Sigmoid colon (tissue), 4 donors: ENCODE data around the gene ZNF467.

Experiments used
- EP300 ChIP-seq, 4 donors: sonication (generic); formaldehyde crosslinking; IDR thresholded peaks; one replicate each; pipeline ENCODE4 v1.6.1; 2017; ENCODE audit warnings: antibody characterized with exemption in 4 of 4
- POLR2A ChIP-seq, 2 donors: fragments of 450-650 bp; IDR thresholded peaks; one replicate each; pipeline ENCODE4 v1.6.1; 2016; ENCODE audit warnings: antibody characterized with exemption in 2 of 2, mild to moderate bottlenecking in 2 of 2, moderate library complexity in 2 of 2
- POLR2AphosphoS5 ChIP-seq, 4 donors: sonication (generic); formaldehyde crosslinking; IDR thresholded peaks; one replicate each; pipeline ENCODE4 v1.6.1; 2017; ENCODE audit warnings: antibody characterized with exemption in 4 of 4
- TF ChIP-seq, protein P1 (sequence below), 4 experiments: fragments of 450-650 bp in 3 of 4; fragments of 200-600 bp in 1 of 4; IDR thresholded peaks; one replicate each; pipeline ENCODE4 v1.5.1; 2016 to 2019; ENCODE audit warnings: antibody characterized with exemption in 4 of 4, mild to moderate bottlenecking in 3 of 4, moderate library complexity in 2 of 4

DNA sequence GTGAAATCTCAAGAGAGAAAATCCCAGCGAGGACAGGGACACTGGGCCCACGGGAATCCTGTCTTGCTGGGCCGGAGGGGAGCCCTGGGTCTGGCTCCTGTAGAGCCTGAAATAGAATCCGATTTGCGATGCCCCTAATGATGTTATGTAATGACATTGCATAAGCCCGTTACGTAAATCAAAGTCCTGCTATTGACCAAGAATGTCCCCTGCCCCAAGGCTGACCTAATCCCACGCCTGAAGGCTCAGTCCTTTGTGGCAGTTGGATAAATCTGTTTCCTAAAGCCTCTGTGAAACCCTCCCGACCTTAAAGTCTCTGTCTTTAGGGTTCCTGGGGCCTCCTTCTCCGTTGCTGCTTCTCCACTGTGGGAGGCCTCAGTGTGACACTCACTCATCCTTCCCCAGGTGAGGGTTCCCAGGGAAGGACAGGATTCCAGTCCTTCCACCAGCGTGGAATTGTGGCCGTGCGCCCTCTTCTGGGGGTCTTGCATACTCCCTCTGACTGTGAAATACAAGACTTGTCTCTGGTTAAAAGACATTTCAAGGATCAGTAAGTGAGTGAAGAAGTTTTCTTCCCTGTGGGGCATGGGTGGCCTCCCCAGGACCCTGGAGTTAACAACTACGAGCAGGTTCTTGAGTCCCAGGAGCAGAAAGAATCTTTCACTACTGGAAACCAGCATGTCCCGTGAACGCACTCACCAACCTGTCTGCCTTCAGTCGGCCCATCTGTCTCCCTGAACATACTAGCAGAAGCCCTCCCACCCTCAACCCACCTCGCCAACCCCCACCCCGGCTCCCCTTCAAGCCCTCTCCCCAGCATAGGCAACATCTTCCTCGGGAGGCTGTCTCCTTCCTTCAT, 19.8 kb downstream of the ZNF467 start:
- TF ChIP-seq, protein P1, sequence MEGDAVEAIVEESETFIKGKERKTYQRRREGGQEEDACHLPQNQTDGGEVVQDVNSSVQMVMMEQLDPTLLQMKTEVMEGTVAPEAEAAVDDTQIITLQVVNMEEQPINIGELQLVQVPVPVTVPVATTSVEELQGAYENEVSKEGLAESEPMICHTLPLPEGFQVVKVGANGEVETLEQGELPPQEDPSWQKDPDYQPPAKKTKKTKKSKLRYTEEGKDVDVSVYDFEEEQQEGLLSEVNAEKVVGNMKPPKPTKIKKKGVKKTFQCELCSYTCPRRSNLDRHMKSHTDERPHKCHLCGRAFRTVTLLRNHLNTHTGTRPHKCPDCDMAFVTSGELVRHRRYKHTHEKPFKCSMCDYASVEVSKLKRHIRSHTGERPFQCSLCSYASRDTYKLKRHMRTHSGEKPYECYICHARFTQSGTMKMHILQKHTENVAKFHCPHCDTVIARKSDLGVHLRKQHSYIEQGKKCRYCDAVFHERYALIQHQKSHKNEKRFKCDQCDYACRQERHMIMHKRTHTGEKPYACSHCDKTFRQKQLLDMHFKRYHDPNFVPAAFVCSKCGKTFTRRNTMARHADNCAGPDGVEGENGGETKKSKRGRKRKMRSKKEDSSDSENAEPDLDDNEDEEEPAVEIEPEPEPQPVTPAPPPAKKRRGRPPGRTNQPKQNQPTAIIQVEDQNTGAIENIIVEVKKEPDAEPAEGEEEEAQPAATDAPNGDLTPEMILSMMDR (IDR thresholded peaks at IDR 0.05) = peak in 3 of 4 experiments; percentile 16 to 60 (median 43)
- no peak for TF ChIP-seq POLR2A (IDR thresholded peaks at IDR 0.05)
- TF ChIP-seq POLR2AphosphoS5 (IDR thresholded peaks at IDR 0.05) = no peak
- TF ChIP-seq EP300 (IDR thresholded peaks at IDR 0.05) = no peak
